ENCODE data around the gene CSRP1. TPM values are rescaled to one million over a fixed set of nuclear protein-coding genes. Genes with fewer than 3 reads are reported as not detected.
A peak's percentile ranks its signal among the peaks of the same experiment; 100 is the strongest.

Gene CSRP1
- total RNA-seq, 2 experiments from 2014 or later: 46.4 to 89.8 TPM

GRCh38 chr1:201511396-201511940 is 4.5 kb upstream of the CSRP1 start:
- intact Hi-C loops (cut with micrococcal nuclease; ENCODE audit: unreplicated experiment): no loop called here
- TF ChIP-seq, protein P1, sequence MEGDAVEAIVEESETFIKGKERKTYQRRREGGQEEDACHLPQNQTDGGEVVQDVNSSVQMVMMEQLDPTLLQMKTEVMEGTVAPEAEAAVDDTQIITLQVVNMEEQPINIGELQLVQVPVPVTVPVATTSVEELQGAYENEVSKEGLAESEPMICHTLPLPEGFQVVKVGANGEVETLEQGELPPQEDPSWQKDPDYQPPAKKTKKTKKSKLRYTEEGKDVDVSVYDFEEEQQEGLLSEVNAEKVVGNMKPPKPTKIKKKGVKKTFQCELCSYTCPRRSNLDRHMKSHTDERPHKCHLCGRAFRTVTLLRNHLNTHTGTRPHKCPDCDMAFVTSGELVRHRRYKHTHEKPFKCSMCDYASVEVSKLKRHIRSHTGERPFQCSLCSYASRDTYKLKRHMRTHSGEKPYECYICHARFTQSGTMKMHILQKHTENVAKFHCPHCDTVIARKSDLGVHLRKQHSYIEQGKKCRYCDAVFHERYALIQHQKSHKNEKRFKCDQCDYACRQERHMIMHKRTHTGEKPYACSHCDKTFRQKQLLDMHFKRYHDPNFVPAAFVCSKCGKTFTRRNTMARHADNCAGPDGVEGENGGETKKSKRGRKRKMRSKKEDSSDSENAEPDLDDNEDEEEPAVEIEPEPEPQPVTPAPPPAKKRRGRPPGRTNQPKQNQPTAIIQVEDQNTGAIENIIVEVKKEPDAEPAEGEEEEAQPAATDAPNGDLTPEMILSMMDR (conservative IDR thresholded peaks at IDR 0.05; ENCODE audit: low read length): no peak
- no peak for TF ChIP-seq EZH2phosphoT487 (IDR thresholded peaks at IDR 0.05; ENCODE audit: borderline replicate concordance, low read depth, low read length)
- no TSS peak for BruUV-seq (replicated peaks)
- DNase-seq (ENCODE audit: low spot score): peak; percentile 16
- H3K36me3 ChIP-seq (ENCODE audit: insufficient read depth, low read length): no peaks in the 10 kb centered on the region
- H3K4me3 ChIP-seq (ENCODE audit: low read depth, low read length, poor library complexity, severe bottlenecking): peak overlapping the region; percentile 46
- peak overlapping the region; percentile 58 for H3K27ac ChIP-seq (ENCODE audit: low read depth, low read length, poor library complexity, severe bottlenecking)
- CTCF ChIA-PET (ENCODE audit: unreplicated experiment): interaction anchor here (0.9 to 6.1 kb wide), 5 partner anchors 8 to 30 kb away, joined by 3 to 82 read pairs (median 5); no protein-coding TSS in a partner anchor
- H3K4me2 ChIP-seq (ENCODE audit: low read length): peak overlapping the region; percentile 79
- peaks cover 61% of the 10 kb centered on the region for H3K4me1 ChIP-seq (ENCODE audit: insufficient read depth, low read length, poor library complexity, severe bottlenecking)
- no peaks in the 10 kb centered on the region for H3K9me2 ChIP-seq (ENCODE audit: insufficient read depth, low read length)
- no peaks in the 10 kb centered on the region for H3K9me3 ChIP-seq (ENCODE audit: low read length)
- H4K20me1 ChIP-seq (ENCODE audit: insufficient read depth, low read length): no peaks in the 10 kb centered on the region
- POLR2A ChIA-PET: interaction anchor here (0.6 to 4.4 kb wide), 6 partner anchors 9 to 93 kb away, joined by 3 to 39 read pairs (median 5); no protein-coding TSS in a partner anchor
- peaks cover under 1% of the 10 kb centered on the region; the same call in 1 of the 2 replicates for H3K79me2 ChIP-seq (ENCODE audit: insufficient read depth, low read depth, low read length)
- H2AFZ ChIP-seq (ENCODE audit: low read length): peak overlapping the region; percentile 90; the same call in 1 of the 2 replicates

- no peak overlapping the region; the same call in 1 of the 2 replicates for H2AFZ ChIP-seq (ENCODE audit: low read length)
- H4K20me1 ChIP-seq (ENCODE audit: insufficient read depth, low read length): no peaks in the 10 kb centered on the region
- no peak for TF ChIP-seq EZH2phosphoT487 (IDR thresholded peaks at IDR 0.05; ENCODE audit: borderline replicate concordance, low read depth, low read length)
- TF ChIP-seq, protein P1 (conservative IDR thresholded peaks at IDR 0.05; ENCODE audit: low read length): no peak
- H3K79me2 ChIP-seq (ENCODE audit: insufficient read depth, low read depth, low read length): peaks cover 8% of the 10 kb centered on the region; the same call in 1 of the 2 replicates
- peak overlapping the region; percentile 79 for H3K4me2 ChIP-seq (ENCODE audit: low read length)
- intact Hi-C loops (cut with micrococcal nuclease; ENCODE audit: unreplicated experiment): no loop called here
- peak overlapping the region; percentile 21 for H3K27ac ChIP-seq (ENCODE audit: low read depth, low read length, poor library complexity, severe bottlenecking)
- no TSS peak for BruUV-seq (replicated peaks)
- no peaks in the 10 kb centered on the region for H3K9me2 ChIP-seq (ENCODE audit: insufficient read depth, low read length)
- CTCF ChIA-PET (ENCODE audit: unreplicated experiment): interaction anchor here (0.5 to 6.1 kb wide), 2 partner anchors 30 to 372 kb away, joined by 3 to 82 read pairs; no protein-coding TSS in a partner anchor
- H3K4me1 ChIP-seq (ENCODE audit: insufficient read depth, low read length, poor library complexity, severe bottlenecking): peaks cover 68% of the 10 kb centered on the region
- peak; percentile 13 for DNase-seq (ENCODE audit: low spot score)
- H3K36me3 ChIP-seq (ENCODE audit: insufficient read depth, low read length): no peaks in the 10 kb centered on the region
- H3K4me3 ChIP-seq (ENCODE audit: low read depth, low read length, poor library complexity, severe bottlenecking): peak overlapping the region; percentile 46
- POLR2A ChIA-PET: interaction anchor here (1.1 to 4.4 kb wide), 6 partner anchors 8 to 93 kb away, joined by 3 to 39 read pairs (median 8); no protein-coding TSS in a partner anchor
- H3K9me3 ChIP-seq (ENCODE audit: low read length): no peaks in the 10 kb centered on the region
Measured at GRCh38 chr1:201510734-201511133, 3.8 kb upstream of the CSRP1 start.
